D721Med (cell line): ENCODE data around the gene CFAP57.

Source experiments
- DNase-seq: peaks from one replicate; pipeline ENCODE4 v3.0.0; 2011; ENCODE audit warnings: low spot score; ENCODE audit not compliant: insufficient read length
- FAIRE-seq: peaks from 2 replicates; lab custom pipeline; 2011; peaks lifted over from hg19 to GRCh38; lab: Jason Lieb, UNC
- TF ChIP-seq, protein P1 (sequence below): IDR thresholded peaks from 2 replicates; pipeline ENCODE4 v1.5.1; 2012; ENCODE audit warnings: mild to moderate bottlenecking, control low read depth; ENCODE audit not compliant: insufficient read depth; ENCODE audit errors: missing control alignments

Gene CFAP57

DNA sequence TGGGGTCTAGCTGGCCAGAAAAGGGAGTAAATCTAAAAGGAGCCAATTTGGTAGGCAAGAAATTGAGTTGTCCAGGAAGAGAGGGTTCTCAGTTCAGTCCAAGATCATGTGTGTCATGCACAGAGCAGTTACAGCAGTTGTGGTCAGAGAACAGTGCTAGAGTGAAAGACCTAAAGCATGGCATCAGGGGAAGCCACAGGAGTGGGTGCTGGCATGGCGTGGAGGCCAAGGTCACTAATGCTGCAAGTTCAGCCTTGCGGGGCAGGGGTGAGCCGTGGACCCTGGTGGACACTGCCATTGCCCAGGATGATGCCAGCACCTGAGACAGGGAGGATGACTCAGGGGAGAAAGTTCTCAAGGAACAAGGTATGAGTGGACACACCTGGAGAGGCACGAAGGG is 81.0 kb downstream of the CFAP57 start:
- TF ChIP-seq, protein P1, sequence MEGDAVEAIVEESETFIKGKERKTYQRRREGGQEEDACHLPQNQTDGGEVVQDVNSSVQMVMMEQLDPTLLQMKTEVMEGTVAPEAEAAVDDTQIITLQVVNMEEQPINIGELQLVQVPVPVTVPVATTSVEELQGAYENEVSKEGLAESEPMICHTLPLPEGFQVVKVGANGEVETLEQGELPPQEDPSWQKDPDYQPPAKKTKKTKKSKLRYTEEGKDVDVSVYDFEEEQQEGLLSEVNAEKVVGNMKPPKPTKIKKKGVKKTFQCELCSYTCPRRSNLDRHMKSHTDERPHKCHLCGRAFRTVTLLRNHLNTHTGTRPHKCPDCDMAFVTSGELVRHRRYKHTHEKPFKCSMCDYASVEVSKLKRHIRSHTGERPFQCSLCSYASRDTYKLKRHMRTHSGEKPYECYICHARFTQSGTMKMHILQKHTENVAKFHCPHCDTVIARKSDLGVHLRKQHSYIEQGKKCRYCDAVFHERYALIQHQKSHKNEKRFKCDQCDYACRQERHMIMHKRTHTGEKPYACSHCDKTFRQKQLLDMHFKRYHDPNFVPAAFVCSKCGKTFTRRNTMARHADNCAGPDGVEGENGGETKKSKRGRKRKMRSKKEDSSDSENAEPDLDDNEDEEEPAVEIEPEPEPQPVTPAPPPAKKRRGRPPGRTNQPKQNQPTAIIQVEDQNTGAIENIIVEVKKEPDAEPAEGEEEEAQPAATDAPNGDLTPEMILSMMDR: no peak
- FAIRE-seq (no peak), DNase-seq (no peak)

DNA sequence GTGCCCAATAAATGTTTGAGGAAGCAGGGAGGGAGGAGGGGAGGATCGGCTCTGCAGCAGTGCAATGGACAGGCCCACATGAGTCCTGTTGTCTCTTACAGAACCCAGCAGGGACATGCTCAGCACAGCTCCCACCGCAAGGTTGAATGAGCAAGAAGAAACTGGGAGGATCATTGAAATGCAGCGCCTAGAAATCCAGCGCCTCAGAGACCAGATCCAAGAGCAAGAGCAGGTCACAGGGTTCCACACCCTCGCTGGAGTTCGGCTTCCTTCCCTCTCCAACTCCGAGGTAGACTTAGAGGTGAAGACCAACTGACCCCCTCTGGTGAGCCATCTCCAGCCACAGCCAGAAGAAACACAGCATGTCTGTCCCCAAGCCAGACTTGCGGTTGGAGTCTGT is 81.7 kb downstream of the CFAP57 start:
- FAIRE-seq (no peak), DNase-seq (no peak)
- TF ChIP-seq, protein P1: no peak

DNA sequence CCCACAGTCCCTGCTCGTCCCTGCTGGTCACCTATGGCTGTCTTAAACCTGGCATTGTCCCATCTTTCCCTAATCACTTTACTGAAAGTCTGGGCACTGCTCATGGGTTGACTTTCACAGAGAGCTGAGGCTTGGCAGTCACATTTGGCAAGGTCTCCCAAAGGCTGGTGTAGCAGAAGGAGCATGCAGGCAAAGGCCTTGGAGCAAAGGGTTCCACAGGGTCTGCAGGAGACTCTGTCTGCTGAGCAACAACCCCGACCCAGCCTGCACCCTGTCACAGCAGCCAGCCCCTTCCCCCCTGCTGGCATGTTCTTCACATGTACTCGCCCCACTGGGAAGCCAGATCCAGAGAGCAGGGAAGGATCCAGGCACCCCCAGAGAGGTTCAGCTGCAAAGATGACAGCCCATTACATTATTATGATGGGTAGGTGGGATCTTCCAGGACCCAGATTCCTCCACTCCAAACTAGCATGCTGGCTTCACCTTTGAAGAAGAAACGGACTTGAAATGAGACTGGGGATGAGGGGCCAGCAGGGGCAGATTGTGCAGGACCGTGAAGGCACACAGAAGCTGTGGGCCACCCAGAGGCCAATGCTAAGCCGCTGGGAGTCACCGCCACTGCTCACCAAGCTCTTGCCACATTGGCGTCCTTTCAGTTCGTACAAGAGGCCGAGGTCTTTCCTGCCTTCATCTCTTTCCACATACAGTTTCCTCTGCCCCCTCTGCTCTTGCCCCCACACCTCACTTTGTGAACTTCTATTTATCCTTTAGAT is 83.5 kb downstream of the CFAP57 start:
- TF ChIP-seq, protein P1: no peak
- DNase-seq (no peak), FAIRE-seq (no peak)

DNA sequence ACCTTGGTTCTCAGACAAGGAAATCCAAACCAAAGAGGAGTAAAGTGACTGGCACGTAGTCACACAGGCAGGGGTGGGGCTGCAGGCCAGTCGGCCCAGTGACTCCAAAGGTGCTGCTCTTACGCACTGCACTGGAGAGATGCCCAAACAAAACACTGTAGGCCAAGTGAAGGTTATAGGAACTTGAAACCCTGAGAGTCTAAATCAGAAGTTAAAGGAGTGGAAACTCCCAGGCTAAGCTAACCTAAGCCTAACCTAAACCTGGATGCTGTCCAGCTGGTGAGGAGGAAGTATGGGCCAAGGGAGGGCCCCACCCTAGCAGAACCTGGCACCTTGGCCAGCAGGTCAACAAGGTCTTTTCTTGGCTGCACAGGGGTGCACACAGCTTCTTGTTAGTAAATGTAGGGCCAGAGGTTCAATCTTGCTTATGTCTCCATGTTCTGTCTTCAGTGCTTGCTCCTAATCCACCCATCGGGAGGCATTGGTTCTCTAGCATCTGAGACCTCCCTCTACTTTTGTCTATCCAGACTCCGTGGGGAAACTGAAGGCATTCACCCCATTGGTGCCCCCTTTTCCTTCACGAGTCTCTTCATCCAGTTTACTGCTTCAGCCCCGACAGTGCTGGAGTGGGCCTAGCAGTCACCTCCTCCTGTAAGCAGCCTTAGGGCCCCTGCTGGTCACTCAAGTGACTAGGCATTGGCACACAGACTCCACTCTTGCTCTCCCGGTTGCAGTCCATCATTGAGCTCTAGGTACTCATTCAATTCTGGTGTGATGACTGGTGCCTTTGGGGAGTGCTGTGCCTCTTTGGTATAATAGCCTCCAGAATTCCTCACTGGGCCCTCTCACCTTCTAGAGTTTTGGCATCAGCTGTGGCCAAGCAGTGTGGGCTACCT is 84.8 kb downstream of the CFAP57 start:
- TF ChIP-seq, protein P1: no peak
- no peak for DNase-seq
- no peak for FAIRE-seq

DNA sequence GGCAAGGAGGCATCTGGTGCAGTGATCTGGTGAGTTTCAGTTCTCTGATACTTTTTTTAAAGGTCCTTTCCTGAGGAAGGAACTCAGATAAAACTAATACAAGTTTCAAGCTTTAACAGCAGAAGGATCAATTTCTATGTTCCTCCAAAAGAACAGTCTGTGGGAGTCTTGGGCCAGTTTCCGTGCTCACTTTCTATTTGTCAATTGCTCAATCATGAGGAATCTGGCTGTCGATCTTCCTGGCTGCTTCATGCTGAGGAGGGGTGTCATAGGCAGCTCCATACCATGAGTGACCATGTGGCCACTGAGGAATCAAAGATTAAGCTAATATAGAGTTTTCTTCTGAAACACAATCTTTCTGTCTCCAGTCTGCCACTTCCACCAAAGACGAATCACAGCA is 86.2 kb downstream of the CFAP57 start:
- no peak for FAIRE-seq
- DNase-seq: no peak
- TF ChIP-seq, protein P1: no peak

DNA sequence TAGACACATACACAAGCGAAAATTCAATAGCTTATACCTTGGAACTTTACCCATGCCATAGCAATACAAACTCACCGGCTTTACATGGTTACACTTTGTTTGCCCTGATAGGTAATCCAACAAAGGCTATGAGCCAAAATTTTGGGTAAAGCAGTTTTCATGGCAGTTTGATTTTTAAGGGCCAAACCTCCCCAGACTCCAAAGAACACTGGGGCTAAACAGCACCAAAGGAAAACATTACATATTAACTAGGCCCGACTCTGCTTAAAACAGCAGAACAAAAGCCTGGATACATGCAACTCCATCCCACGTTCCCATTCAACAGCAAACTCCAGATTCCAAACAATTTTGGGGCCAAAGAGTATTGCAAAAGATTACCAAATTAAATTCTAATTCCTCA is 93.3 kb downstream of the CFAP57 start:
- TF ChIP-seq, protein P1: no peak
- FAIRE-seq: no peak
- no peak for DNase-seq

DNA sequence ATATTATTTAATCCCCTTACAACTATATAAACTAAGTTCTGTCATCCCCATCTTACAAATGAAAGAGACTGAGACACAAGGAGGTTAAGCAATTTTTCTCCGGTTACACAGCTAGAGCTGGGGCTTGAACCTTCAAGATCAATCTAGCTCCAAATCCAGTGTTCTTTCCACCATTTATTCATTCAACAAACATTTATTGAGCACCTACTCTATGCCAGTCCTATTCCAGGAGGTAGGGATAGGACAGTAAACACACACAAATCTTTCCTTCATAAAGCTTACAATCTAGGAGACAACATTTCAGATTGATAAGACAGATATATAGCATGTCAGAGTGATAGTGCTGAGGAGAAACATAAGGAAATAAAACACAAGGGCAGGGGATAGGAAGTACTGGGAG is 94.8 kb downstream of the CFAP57 start:
- FAIRE-seq (no peak), DNase-seq (no peak)

More for the DNA sequence above, 94.8 kb downstream of the CFAP57 start:
- TF ChIP-seq, protein P1: no peak
